Mesenteric fat pad (tissue), 1 donor: ENCODE data around the gene ZMAT5. TPM values are rescaled to one million over a fixed set of nuclear protein-coding genes. Genes with fewer than 3 reads are reported as not detected.

Experiments
- DNase-seq: peaks from one replicate; pipeline ENCODE4 v3.0.0-alpha.2; 2020; ENCODE audit warnings: low spot score
- total RNA-seq: library from RNA; stranded (reverse); fragmentation: NEBNext Ultra II Directional; extraction: Animal tissue kit (Norgen Biotek cat#: 25700); gene quantifications from one replicate; pipeline ENCODE4 v1.2.1, GENCODE V29; 2021
- donor health status: DM: yes; HTN: yes; CAD: no.

Gene ZMAT5
- total RNA-seq, 1 donor from 2014 or later: 17.8 TPM

DNA sequence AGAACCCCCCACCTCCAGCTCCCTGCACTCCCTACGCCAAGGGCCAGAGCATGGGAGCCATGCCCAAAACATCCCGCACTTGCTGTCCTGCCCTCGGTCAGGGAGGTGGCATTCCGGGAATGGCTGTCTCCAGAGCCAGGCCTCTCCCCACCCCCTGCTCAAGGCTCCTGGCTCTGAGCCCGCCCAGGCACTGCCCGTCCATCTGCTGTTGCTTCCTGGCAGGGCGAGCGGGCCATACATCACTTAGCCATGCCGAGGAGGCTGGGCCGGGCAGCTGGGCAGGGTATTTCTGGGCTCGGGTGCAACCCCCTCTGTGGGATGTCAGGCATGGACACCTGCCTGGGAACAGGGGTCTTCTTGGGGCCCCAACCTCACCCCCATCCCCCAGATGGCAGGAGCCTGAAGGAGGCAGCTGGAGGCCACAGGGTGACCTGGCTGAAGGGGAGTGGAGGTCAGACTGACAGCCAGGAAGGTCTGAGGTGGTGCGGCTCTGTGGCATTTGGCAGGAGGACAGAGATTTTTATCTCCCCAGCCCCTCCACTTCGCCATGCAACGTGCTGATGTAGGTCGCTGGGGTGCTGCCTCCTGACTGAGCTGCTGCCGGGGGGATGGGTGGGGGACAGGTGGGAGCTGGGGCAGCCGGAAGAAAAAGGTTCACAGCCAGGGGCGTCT is 55.7 kb downstream of the ZMAT5 start:
- DNase-seq: no peak

DNA sequence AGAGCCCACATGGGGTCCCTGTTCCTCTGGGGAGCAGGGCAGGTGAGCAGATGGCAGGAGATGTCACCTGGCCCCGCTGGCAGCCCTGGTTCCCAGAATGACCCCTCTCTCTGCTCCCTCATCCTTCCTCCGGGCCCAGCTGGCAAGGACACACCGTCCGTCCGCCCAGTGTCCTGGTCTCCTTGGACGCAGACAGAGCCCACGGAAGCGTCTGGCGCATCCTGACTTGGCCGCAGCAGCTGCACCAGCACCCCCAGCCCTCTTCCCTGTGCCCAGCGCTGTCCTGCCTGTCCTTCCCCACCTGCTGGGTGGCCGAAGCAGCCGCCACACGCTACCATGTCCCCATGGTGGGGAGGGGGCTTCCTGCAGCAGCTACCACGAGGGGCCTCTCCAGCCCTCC is 56.6 kb downstream of the ZMAT5 start:
- DNase-seq: no peak

DNA sequence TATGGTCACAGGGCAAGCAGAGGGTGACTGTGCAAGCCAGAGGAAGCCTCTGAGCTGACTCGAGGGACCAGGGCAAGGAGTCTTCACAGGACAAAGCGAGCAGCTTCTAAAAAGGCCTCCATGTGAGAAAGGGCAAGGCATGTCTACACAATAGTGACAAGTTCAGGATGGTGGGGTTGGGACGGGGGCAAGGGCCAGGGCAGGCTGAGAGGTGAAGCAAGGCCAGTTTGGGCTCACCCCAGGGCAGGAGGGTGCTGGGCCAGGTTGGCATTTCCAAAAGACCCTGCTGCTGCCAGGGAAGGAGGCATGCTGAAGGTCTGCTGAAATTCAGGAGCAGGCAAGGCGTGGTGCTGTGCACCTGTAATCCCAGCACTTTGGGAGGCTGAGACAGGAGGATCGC is 59.3 kb downstream of the ZMAT5 start:
- no peak for DNase-seq

DNA sequence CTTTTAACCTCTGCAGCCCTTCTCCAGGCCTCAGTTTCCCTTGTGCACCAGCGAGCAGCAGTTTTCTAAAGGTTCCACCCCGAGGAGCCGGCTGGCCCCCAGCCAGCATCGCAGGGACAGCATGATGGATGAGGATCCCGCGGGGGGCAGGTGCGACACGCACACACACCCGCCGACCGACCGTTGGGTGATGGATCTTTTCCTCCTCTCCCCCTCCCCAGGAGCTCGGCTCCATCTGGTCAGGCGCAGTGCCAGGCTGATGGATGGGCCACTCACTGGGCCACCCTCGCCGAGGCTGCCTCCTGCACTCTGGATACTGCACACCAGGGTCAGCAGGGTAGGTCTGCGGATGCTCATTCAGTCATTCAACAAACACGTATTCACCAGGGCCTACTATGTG is 59.8 kb downstream of the ZMAT5 start:
- DNase-seq: no peak

DNA sequence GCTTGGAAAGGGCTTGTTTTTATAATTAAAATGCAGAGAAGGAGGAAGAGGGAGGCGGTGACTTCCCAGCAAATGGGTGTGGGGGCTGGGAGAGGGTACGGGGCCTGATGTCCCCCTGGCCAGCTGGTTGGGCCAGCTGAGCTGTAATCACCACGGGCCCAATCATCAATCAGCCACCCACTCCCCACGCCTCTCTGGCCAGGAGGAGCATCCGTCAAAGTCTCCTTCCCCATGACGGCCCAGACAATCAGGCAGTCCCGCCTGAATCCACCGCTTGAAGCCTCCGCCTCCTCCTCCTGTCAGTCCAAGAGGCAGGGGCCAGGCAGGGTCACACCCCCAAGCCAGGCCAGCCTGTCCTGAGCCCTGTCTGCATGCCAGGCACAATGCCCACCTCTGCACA is 60.3 kb downstream of the ZMAT5 start:
- no peak for DNase-seq

DNA sequence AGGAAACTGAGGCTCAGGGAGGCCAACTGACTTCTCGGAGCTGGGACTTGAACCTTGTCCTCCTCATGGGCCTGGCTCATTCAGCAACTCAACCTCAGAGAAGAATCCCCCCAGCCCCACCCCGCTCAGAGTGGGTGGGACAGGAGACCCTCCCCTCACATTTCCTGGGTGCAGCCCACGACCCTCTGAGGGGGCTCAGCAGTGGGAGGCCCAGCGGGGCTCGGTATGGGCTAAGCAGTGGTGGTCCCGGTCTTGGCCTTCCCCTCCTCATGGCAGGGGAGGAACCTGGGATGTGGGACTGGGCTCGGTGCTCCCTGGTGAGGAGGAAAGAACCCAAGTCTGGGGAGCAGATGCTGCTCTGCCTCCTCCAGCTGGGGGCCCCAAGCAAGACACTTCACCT is 61.2 kb downstream of the ZMAT5 start:
- no peak for DNase-seq

DNA sequence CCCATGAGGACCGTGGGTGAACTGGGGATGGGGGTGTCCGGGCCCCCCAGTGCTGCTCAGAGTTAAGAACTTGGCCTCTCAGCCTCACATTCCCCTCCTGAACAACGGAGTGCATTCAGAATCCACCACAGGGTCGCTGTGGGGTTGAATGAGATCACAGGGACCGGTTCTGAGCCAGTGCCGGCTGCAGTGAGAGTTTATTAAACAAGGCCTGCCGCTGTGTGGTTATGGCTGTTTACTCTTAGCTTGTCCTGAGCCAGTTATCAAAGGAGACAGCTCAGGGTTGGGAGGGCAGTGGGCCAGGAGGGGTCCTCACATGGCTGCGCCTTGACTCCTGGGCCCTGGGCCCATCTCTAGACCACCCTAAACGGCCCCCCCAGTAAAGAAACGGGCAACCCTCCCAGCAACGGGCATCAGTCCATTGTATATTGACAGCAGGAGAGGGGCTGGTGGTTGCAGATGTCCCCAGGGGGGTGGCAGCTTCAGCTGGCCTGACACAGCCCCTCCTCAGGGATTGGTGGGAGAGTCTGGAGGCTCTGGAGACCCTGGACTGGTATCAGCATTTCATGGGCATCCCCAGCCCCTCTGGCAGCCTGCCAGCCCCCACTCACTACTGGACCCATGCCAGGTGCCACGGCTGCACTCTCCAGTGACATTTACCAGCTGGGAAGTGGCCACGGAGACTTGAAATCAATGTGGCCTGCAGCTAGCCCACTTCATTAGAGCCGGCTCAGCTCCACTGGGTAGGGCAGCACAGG is 62.1 kb downstream of the ZMAT5 start:
- no peak for DNase-seq

DNA sequence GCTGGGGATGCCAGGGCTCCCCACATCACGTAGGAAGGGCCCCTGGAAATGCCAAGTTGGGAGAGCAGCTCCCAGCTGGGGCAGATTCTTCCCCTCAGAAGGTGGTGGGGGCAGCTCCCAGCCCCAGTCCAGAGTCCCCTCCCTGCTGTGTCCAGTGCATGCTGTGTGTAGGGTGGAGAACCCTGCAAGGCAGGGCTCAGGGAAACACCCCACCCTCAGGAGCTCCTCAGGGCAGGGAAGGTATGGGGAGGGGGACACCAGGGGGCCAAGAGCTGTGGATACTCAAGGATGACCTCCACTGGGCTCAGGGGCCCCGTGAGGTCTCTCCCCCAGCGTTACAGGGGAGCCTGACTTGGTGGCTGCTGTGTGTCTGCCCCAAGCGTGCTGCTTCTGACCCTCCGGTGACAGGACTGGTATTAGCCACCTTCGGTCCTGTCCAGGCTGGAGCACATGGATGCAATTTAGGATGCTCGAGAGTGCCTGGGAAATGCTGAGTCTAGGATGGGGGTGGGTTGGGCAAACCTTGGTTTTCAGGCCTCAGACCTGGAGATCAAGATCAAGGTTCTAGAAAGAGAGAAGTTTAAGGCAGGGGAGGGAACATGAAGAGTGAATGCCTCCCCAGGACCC is 63.1 kb downstream of the ZMAT5 start:
- no peak for DNase-seq

DNA sequence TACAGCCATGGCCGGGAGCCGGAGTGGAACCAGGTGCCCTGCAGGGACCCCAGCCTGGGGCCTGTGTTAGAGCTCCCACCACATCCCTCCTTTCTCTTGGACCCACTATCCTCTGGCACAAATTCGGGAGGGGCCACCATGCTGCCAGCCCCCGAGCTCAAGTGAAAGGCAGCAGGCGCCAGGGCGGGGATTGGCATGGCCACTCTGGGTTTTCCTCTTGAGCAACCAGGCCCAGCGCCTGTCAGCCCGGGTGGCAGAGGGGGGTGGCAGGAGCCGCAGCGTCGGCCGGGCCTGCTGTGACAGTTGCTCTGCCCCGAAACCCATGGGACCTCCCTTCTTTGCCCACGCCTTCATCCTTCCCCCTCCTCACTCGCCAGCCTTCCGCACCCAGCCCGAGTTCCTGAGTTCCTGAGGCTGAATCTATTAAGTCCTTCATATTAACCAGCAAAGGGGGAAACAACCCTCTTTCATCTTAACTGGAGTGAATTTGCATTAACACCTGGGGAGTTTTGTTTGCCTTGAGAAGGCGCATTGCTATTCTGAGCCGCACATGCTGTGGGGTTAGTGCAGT is 63.8 kb downstream of the ZMAT5 start:
- no peak for DNase-seq

DNA sequence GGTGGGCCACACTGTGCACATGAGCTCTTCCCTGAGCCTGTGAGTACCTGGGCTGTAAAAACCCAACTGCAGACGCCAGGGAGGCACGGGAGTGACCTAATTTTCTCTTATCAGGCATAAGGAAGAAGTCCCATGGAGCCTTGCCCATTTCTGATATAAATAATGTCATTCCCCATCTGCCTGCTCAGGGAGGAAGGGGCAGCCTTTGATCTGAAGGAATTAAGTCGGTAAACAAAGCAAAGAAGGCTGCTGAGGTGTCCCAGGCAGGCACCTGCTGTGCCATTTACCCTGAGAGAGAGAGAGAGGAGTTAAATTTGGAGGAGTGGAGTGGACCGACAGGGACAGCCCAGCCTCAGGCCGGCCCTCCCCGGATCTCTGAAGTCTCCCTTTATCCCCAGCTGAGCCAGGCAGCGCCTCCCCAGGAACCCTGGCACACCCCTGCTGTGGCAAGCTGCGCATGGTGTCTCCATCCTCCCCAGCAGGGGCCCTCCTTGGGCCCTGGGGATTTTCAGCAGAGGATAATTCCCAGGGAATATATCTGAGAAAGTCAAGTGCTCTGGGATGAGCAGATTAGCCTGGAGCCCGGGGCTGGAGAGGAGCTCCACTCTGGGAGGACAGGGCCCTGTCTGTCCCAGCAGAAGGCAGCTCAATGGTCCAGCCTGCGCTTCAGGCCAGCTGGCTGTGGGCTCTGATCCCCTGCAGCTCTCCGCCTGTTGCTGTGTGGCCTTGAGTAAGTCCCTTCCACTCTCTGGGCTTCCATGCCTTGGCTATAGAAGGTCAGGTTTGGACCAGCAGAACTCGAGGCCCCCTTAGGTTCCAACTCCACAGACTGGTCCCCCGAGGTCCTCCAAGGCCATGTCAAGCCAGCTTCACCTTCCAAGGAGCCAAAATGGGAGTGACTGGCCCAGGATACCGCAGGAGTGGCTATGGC is 64.5 kb downstream of the ZMAT5 start:
- no peak for DNase-seq

DNA sequence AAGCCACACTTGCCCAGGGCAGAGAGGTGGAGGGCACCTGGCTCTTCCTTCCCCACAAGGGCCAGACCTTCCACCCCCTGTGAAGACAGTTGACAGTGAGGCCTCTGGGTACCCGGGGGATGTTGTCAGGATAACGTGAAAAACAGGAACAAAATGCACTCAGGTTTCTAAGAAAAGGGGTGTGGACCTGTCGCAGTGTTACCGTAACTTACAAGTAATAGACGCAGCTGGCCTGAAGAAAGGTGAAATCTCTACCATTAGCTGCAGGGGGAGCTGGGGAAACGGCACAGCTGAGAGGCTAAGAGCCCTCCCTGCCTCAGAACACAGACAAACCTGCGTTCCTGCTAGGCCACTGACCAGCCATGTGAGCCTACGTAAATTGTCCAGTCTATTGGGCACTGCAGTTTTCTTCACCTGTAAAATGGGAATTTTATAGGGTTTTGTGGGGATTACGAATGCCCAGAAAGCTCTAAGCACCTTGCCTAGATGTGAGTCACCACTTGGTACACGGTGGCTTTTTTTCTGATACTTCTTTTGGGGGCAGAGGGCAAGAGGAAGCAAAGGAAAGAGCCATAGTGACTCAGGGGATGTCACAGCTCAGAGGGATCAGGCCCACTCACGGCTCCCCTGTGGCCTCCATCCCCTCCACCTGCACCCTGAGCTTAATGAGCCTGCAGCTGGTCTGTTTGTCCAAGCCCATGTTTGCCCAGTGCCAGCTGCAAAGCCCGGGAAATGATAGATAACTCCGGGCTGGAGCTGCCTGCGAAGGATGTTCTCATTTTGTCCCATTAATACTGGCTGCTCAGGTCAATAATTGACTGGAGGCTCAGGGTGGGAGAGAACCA is 65.4 kb downstream of the ZMAT5 start:
- no peak for DNase-seq

DNA sequence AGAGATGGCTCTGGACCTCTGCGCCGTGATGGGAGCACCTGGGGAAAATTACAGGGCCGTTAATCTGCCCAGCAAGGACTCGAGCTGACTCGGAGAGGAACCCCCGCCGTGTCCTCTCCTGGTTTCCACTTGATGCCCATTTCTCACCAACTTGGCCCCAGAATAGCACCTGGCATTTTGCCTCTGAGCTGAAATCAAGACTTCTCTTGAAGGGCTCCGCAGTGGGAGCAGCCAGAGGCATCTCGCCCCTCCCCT is 66.0 kb downstream of the ZMAT5 start:
- DNase-seq: no peak

DNA sequence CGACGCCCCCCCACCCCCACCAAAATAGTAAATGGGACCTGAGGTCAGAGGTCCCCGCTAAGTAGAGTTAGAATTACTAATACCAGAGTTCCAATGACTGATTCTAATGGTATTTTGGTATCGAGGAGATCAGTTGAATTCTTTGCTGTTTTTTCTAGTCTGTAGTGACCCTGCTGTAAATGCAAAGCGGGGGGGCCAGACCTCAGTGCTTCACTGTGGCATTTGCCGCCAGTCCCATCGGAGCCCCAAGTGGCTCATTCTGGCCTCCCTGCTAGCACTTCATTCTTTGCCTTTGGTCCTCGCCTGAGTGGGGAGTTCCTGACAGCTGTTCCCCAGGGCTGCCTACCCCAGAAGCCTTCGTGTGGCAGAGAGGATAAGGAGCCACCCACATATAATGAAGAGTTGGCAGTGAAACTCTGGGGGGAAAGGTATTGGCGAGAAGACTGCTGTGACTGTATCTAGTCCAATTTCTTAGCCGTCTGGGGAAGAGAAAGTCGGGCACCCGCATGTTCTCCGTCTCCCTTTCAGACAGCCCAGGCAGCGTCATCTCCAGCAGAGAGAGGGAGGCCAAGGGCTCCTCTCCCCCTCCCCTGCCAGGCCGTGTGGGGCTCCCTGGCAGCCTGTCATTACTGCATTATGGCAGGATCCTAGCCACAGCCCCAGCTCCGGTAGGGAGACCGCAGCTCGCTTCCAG is 66.5 kb downstream of the ZMAT5 start:
- no peak for DNase-seq

DNA sequence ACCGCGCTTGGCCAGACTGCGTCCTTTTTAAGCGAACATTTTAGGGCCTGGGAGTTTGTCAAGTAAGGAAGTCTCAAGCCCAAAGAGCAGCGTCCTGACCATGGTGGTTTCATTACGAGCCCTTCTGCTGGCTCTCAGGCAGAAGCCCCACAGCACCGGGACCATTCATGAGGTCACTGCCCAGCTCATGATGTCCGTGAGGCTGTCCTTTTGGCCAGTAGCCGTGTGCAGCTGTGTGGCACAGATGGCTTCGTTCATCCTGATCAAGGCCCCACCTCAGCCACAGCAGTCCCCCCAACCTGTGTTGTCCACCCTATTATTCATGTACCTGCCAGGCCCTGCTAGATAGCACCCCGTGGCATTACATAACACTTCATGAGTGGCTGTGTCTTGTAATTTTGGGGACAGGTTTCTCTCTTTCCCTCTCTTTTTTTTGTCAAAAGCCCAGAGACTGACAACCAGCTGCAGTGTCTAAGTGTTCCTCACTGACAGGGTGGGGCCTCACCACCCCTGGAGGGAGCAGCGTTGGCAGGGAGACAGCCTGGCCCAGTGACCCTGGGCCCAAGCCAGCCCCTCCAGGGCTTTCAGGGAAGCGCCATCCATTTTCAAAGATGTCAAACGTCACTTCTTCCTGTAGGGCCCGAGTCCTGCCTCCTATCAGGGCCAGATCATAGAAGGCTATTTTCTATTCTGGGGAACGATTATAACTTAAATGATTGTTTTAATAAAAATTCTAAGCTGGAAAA is 68.8 kb downstream of the ZMAT5 start:
- DNase-seq: no peak

DNA sequence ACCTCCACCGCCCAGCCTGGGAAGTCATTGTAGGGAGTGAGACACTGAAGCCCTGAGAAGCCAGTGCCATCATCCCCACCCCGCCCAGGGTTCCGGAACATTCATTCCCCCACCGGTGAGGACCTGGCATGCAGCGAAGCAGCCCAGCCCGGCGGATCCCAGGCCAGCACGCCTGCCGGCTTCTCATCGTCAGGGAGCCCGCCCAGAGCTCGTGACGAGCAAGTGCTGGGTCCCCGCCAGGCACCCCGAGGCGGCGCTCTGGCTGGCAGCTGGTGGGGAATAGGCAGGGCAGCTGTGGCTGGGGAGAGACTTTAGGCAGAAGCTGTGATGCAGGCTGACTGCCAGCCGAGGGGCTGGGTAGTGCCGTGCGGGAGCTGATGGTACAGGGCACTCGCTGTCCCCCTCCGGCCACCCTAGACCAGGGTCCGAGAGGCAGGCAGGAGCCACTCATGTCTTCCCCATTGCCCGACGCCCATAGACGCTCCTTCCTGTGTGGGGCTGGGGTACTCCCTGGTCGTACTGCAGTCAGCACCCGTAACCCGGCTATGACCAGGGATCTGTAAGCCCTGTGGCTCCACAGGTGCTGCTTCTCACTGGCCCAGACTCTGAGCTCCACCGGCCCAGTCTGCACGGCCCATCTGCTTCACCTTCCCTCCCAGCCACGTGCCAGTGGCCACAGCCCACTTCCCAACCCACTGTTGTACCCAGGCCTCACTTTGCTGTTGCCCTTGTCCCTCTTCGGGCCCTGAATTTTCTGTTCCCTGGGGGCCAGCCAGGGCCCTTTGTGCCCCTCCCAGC is 71.5 kb downstream of the ZMAT5 start:
- no peak for DNase-seq

DNA sequence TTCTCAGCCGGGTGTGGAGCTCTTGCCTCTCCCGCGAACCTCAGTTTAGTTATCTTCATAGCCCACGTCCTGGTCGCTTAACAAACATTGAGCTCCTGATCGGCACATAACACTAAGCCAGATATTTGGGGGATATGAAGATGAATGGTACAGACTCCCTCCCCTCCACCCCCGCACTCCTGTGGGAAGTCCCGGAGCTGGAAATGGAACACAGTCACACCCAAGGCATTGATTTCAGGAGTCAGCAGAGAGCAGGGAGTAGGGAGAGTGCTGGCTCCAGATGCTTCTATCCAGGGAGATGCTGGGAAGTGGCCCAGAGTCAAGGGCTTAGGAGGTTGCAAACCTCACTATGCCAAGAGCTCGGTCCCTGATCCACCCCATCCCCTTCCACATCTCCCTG is 73.1 kb downstream of the ZMAT5 start:
- no peak for DNase-seq

DNA sequence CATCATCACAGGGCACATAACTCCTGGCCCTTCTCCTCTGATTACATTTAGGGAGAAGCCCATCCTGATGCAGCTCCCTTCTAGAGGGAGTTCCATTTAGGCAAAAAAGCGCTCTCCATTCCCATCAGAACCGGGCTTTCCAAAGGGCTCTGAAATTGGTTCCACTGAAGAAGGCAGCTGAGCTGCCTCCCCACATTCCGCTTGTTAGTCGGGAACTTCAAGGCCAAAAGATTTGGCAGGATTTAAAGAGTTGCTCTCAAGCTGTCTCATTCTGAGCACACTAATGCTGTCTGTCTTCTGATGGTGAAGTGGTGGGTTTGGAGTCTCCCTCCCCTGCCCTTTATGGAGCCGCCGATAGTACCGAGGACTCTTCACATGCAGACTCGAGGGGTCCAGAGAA is 73.6 kb downstream of the ZMAT5 start:
- no peak for DNase-seq

DNA sequence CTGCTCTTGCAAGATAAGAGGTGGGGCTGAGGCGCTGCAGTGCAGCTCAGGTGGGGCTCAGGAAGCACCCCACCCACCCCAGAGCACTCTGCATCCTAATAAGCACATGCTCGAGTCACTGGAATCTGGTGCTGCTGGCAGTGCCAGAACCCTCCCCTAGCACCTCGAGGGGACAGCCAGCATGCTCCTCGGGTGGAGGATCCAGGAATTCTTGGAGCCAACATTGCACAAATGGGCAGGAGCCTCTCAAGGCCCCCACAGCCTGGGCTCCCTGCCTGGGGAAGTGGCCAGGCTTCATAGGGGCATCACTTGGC is 74.5 kb downstream of the ZMAT5 start:
- DNase-seq: no peak
